Measurements from ENCODE around the gene STK36.

STK36 gene

DNA sequence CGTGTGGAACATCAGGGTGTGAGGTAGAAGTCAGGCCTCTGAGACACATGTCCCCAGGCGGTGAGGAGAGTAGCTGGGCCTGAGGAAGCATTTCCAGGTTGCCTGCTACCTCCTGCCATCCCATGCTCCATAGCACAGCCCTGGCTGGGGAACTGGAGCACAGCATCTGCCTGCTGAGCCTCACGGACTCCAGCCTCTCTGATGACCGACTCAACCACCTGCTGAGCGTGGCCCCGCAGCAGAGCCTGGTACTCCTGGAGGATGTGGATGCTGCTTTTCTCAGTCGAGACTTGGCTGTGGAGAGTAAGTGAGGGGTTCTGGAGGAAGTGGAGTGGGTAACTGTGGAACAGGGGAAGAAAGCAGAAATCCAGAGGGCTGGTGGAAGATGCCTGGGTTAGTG is 9.5 kb upstream of the STK36 start:
- DNase-seq = no peak

- DNase-seq = no peak
Measured at GRCh38 chr2:218662827-218663226, 9.1 kb upstream of the STK36 start.

DNA sequence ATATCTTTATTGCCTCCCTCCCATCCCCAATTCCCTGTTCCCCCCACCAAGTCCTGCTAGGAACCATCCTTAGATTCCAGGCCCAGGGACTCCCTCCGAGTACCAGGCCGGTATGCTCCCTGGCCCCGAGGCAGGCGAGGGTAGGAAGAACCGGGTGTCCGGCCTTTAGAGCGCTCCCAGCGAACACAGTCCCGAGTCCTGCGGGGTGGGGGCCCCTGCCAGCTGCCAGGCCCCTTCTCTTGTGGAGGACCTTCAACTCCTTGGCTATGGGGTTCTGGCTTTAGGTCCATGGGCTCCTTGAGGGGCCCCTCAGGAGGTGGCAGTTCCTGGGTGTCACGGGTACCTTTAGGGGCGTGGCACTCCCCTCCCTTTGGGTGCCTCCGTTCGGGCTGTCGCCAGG is 8.0 kb upstream of the STK36 start:
- no peak for DNase-seq

GRCh38 chr2:218664653-218665052 is 7.2 kb upstream of the STK36 start:
- no peak for DNase-seq

DNA sequence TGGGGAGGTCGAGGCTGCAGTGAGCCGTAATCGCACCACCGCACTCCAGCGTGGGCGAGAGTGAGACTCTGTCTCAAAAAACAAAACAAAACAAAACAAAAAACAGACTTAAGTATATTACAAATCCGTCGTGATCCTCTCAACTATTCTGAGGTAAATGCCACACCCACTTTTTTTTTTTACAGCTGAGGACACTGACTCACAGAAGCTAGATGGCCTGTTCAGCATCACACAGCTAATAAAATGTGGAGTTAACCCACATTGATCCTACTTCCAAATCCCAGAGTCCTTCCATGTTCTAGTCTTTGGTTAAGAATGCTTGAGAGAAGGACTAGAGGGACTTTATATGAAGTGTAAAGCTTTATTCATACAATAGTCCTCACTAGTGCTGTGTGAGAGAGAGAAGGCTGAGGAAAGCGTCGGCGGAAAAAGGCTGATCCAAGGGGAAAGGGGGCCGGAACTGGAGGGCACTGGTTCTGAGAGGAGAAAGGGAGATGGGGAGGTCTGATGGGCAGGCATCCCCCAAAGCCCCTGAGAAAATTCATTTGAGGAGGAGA is 711 bp upstream of the STK36 start:
- peak in 1 of 2 donors; percentile 34 for DNase-seq

- peak; percentile 89 to 95 for DNase-seq
Measured at GRCh38 chr2:218679119-218679518, 7.2 kb downstream of the STK36 start.

DNA sequence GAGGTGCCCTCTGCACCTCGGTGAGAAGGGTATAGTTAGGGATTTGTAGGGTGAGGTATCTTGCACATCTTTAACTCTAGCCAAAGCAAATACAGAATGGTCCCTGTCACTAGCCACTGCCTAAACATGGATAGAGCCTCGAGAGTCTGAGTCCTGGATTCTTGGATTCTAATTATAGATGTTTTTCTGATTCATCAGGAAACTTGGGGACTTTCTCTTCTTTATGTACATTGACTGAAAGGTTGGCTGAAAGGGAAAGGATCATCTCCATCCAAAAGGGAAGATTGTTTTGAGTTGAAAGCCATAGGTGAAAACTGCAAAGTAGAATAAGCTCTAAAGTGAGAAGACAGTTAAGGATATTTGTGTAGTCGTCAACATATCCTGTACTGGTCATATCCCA is 8.2 kb downstream of the STK36 start:
- peak in 1 of 2 donors; percentile 50 for DNase-seq

GRCh38 chr2:218687400-218688060 is 15.6 kb downstream of the STK36 start:
- DNase-seq = peak; percentile 78 to 85

DNA sequence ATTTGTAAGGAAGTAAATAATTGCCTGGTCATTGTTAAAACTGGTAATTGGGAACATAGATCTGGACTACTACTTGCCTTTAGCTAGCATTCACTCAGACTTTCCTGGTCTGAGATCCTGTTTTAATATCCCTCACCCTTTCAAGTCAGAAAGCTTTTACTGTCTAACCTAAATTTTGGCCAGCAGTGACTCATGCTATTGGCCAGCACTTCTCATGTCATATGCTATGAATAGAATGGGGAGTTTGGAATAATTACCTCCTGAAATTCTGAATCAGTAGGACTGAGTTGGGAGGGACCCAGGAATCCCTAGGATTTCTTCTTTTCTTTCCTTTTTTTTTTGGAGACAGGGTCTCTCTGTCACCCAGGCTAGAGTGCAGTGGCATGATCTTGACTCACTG is 19.3 kb downstream of the STK36 start:
- DNase-seq = no peak

DNA sequence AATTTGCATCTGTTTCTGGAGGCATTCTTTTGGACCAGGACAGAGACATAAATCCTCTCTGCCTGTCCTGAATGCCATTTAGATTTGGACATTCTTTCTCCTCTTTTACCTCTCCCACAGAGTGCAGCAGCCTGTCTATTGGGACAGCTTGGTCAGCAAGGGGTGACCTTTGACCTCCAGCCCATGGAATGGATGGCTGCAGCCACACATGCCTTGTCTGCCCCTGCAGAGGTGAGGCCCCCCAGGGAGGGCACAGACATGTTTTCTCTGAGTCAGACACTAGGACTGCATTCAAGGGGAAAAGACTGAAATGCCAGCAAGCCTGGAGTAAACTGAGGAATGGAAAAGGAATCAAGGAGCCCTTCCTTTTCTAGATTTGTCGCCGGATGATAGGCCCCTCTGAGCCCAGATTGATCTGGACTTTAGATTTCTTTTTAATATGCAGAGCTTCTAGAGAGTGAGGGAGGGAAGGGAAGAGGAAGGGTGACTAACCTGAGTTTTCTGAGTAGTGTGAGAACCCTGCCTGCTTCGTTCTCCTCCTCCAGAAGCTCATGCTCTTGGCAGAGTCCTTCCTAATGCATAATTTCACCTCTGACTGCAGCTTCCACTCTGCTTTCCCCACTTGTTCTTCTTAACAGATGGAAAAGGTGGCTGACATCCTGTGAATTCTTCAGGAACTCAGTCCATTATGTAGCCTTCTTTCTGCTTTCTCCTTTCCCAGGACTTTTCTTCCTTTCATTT is 22.7 kb downstream of the STK36 start:
- DNase-seq = no peak

- no peak for DNase-seq
Measured at GRCh38 chr2:218698885-218699284, 27.0 kb downstream of the STK36 start.

DNA sequence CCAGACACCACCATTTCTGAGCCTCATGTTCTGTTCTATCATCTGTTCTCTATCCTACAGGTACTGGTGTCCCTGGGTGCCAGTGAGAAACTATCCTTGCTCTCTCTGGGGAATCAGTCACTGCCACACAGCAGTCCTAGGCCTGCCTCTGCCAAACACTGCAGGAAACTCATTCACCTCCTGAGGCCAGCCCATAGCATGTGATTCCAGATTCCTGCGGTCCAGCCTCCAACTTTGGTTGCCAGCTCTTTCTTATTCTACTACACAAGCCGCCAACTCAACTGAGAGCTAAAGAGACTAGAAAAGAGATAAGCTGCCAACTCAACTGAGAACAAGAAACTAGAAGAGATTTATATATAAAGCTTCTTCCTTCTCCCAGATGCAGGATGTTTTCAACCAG is 29.9 kb downstream of the STK36 start:
- no peak for DNase-seq

GRCh38 chr2:218703341-218703740 is 31.5 kb downstream of the STK36 start:
- DNase-seq = no peak

DNA sequence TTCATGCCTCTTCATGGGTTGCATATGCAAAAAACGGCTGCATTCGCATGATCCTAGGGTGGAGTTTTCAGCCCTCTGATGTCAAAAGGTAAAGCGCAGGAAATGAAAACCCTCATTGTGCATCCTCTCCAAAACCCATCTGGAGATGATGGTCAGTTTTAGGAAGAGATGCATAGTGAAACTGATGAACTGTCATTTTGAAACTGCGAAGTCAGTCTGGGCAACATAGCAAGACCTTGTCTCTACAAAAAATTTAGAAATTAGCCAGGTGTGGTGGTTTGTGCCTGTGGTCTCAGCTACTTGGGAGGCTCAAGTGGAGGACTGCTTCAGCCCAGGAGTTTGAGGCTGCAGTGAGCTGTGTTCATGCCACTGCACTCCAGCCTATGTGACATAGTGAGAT is 36.2 kb downstream of the STK36 start:
- DNase-seq = no peak

DNA sequence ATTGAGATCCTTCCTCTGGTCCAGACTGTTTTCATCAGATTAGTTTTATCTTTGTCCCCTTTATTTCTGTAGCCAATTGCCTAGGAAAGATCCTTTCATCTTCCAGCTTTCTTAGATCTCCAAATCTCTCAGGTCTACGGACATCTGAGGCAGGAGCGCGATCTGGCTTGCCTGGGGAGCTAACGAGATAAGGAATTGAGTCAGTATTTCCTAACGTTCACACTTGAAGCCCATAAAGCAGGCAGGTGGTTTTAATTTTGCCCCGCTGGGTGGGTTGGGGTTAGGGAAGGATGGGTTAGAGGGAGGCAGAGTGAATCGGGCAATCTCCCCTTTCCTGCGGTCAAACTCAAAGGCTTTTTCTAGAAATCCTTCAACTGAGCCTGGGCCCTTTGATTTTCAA is 38.0 kb downstream of the STK36 start:
- DNase-seq = no peak

DNA sequence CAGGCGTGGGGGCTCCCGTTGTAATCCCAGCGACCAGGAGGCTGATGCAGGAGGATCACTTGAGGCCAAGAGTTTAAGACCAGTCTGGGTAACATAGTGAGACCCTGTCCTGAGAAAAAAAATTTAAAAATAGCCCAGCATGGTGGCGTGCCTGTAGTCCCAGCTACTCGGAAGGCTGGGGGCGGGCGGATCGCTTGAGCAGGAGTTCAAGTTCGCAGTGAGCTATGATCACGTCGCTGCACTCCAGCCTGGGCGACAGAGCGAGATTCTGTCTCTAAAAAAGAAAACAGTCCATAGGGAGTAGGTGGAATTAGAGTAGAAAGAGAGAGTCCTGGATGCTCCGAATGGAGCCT is 38.4 kb downstream of the STK36 start:
- no peak for DNase-seq

DNA sequence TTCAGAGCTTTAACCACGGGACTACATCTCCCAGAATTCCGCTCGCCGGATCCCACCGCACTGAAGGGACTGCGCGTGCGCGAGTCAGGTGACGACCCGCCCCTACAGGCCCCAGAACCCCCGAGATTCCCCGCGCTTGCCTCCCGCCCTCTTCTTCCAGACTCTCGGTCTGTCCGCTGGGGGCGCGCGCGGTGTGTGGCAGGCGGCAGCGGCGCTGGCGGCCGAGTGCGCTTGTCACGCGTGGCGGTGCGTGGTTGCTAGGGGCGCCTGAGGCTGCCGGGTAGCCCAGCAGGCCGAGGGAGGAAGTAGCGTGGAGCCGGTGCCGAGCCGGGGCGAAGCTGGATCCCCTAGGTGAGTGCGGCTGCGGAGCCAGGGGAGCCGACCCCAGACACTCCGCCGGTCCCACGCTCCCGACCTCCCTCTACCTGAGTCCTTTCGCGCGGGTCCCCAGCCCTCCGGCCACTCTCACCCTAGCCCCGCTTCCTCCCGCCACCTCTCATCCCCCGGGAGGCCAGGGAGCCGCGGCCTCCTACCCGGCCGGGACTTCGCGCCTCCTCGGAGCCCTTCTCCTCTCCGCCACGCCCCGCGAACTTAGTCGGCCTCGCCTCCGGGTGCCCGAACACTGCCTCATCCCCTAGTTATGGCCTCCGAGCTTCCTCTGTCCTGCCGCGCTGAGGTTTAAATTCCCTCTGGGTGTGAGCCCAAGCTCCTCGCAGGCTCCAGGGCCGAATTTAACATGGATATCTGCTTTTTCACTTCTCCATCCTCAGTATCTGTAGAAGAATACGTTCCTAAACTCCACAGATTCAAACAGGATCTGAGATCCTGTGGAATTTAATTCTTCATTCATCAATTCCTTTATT is 39.0 kb downstream of the STK36 start, which contains the start of gene TTLL4:
TSS of gene TTLL4 (plus strand) at position 149 of the 863 bp plus-strand sequence. CDS start 26,842 bp downstream, outside the sequence.
- peak; percentile 97 to 98 for DNase-seq

DNA sequence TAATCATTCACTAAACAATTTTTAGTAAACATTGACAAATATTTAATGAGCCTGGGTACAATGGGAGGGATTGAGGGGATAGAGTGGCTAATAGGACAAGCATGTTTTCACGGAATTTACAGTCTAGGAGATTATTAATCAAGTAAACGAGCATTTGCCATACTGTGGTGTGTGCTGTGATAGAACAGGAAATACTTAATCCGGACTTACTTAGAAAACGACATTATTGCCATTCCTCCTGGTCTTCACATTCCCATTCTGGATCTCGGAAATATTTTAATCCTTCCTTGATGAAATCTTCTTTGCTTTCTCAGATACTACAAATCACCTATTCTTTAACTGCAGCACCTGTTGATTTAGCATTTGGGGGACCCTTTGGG is 39.7 kb downstream of the STK36 start:
- no peak for DNase-seq

DNA sequence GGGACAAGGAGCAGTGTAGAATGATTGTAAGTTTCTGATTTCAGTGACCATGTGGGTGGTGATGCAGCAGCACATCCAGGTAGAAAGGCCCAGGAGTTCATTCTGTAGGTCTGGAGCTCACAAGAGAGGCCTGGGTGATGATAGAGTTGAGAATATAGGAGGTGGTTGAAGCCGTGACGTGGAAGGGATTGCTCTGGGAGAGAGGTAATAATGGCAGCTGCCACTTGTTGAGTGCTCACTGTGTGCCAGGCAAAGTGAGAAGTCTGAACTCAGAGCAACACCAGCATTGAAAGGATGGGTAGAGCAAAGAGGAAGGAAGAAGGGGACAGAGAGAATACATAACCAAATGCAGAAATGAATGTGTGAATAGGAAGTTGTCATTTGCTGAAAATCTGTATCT is 42.0 kb downstream of the STK36 start:
- DNase-seq = no peak

- DNase-seq = no peak
Measured at GRCh38 chr2:218716070-218716469, 44.2 kb downstream of the STK36 start.

GRCh38 chr2:218717262-218717661 is 45.4 kb downstream of the STK36 start:
- DNase-seq = no peak

- DNase-seq = no peak
Measured at GRCh38 chr2:218718058-218718457, 46.2 kb downstream of the STK36 start.

DNA sequence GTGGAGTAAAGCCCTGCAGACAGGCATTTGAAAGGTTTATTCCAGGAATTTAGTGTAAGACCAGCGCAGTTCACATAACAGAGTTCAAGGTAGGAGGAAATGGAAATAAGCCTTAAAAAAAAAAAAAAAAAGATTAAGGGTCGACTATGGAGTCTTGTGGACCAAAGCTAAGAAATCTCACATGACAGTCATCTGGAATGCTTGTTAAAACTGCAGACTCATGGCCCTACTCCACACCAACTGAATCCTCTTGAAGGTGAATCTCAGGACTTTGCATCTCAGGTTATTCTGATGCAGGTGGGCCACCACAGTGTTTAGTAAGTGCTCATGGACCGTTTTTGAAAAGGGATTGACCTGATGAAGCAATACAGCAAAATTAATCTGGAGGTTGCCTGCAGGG is 47.6 kb downstream of the STK36 start:
- DNase-seq = no peak
